Measurements from ENCODE around the gene PHEX.

PHEX gene

DNA sequence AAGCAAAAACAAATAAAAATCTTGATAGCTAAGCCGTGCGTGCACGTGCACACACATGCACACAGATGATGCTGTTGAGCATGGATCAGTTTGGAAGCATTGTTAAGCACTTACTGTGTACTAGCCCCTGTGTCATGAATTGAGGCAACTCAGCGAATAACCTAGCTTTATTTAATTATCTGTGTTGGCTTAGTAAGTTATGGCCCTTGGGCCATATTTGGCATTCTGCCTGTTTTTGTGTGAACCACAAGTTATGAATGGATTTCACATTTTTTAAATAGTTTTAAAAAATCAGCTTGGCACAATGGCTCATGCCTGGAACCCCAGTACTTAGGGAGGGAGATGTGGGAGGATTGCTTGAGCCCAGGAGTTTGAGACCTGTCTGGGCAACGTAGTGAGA, 126.9 kb downstream of the PHEX start:
- DNase-seq = no peak

DNA sequence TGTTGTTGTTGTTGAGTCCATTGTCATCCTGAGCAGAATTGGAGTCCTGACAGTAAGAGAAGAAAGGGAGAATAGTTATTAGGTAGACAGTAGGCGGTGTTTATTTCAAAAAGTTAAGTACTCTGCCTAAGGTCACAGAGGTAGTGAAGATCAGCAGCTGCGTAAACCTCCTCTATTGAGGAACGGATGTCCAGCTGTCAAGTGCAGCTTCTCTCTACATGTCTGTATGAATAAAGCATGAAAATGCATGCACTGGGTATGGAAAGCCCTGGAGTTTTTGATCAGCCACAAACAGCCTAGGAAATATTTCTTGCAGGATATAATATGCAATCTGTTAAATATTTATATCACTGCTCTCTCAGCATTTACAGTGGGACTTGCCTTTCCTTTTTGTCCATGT, 131.2 kb downstream of the PHEX start:
- no peak for DNase-seq

DNA sequence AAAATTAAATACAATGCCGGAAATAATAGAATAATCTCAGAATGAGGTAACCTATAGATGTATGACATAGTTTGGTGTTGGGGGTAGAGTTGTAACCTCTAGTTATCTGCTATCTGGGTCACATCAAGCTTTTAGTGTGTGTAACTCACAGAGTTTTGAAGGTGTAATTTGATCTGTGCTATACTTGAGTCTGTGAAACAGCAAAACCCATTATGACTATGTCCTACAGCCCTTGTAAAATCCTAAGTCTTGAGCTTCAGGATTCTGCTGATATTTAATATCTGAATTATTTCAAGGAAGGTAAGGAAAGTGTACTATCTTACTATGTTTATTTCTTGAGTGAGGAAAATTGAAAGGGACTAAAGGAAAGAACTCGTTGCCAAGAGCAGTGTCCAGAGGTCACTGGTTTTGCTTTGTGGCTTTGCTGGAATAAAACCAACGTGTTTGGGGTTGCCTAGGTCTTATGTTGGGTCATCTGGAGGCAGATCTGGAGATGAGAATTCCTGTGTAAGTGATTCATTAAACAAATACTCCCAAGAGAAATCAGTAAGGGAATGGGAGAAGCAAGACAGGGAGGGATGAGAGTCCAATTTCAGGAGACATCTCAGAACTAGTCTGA, 132.8 kb downstream of the PHEX start:
- no peak for DNase-seq

DNA sequence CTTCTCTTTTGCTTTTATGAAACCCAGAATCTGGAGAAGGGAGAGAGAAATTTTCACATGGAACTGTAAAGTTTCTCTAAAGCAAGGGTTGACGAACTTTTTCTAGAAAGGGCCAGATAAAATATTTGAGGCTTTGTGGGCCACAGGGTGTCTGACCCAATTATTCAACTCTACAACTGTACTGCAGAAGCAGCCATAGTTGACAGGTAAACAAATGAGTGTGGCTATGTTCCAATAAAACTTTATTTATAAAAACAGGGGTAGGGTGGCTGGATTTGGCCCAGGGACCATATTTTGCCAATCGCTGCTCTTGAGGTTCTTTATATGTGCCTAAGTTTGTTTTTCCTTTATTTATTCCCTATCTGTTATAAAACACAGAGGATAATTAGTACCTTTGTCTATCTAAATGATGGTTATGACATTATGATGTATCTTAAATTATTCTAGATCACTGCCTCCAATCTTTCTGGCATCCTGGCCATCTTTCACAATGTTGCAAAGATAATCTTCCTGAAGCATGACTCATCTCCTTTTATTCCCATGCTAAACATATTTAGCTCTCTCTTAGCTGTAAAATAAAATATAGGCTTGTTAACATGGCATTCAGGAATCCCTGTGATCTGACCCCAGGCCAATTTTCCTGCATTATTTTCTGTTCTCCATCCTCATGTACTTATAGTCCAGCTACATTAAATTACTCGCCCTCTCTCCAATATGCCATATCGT, 133.8 kb downstream of the PHEX start:
- no peak for DNase-seq

DNA sequence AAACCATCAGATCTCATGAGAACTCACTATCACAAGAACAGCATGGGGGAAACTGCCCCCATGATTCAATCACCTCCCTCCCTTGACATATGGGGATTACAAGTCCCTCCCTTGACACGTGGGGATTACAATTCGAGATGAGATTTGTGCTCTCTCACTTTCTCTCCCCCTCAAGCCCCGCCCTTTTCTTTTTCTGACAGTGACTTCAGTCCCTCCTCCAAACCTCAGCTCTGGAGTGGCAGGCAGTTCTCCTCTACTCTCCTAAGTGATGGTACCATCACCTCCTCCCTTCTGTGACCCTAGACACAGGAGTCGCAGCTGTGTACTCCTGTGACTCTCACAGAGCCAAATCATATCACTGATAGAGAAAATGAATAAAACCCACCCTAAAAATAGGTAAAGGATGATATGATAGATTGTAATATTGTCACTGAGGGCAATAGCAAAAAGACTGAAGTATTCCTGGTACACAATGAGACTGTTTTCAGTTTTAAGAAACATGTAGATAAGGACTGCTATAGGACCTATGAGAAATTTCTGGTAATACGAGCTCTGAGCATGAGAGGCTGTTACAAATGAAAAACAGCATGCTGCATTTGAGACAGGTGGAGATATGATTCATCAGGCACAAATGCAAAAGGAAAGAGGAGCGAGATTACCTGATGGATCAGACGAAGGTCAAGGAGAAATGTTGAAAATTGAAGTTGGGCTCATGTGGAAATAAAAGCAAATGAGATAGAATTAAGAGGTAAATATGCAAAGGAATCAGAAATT, 139.3 kb downstream of the PHEX start:
- no peak for DNase-seq

DNA sequence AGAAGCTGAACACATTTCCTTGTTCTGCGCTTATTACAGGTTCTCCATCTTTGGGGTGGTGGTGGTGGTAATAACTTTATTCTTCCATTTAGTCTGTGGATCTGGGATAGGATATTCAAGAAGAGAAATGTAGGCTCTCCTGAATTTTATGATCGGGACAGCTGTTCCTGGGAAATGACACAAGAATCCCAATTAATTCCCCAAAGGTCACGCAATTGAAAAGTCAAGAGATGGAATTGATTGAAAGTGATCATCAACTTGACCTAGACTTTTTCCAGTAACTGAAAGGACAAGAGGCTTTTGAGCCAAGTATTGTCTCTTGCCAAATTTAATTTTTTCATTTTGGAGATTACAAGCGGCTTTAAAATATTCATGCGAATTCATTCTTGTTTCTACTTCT, 141.8 kb downstream of the PHEX start:
- no peak for DNase-seq

DNA sequence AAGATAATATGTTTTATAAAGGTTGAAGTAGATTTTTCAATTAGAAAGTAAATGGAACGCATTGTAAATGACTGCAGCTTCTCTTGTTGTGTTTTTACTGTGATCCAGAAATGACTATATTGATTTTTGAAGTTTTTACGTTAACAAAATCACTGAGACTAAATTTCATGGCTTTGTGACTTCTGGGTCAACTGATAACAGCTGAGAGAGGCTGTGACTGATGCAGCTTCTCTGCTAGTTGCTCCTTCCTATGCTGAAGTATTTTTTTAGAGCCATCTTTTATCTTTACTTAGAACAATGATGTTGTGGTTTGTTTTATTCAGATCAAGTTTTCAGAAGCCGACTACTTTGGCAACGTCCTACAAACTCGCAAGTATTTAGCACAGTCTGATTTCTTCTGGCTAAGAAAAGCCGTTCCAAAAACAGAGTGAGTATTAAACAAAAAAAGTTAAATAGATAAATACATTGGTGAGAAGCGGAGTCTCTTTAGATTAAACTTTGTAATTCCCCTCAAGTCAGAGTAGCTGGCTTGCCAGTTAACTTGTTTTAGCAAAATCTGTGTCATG, 145.9 kb downstream of the PHEX start:
- DNase-seq = no peak

DNA sequence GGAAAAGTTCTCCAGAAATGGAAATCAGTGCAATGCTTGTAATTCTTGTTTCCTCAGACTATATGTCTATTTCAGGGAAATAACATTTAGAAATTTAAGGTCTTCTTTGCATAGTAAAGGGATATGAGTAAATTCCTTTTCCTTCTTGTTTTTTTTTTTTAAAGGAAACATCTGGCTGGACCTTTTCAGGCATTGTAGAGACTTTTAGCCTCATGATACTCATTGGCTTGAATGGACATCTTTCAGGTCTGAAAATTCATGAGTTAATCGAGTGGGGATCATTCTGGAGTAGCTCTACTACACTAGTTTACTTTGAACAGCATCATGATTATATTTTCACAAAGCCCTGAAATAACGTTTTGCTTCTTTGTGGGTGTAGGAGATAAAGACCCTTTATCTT, 152.0 kb downstream of the PHEX start:
- DNase-seq = no peak

DNA sequence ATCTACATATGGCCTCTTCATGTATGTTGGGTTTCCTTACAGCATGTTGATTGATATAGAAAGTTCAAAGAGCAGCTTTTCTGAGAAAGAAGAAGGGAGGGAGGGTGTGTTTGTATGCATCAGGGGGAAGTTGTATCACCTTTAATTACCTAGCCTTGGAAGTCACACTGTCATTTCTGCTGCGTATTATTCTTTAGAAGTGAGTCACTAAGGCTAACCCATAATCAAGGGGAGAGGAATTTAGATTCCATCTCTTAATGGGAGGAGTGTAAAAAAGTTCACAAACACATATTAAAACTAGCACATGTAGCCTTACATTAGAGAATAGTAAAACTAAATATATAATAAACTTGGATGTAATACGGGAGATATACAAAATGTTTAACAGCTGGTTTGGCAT, 154.0 kb downstream of the PHEX start:
- no peak for DNase-seq

DNA sequence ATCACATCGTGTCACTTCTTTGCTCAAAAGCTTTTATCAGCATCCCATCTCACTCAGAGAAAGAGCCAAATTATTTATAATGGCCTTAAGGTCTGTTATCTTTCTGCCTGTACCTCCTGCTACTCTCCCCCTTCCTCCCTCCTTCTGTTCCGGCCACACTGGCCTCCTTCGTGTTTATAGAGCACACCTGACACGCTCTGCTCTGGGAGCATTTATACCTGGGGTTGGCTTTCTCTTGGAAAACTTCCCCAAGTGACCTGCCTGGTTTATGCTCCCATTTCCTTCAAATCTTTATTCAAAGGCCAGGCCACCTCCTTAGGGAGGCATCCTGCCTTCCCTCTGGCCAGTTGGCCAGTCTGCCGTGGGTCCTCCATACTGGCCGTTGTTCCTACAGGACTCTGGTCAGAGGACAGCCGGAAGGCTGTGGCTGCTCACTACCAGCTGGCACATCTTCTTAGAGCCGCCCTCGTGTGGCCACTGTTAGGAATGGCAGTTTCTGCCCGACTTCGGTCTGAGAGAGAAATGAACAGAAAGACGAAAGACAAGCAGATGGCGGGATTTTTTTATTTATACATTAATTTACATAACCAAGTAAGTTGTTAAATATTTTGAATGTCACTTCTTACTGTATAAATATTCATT, 160.4 kb downstream of the PHEX start:
- peak; percentile 53 to 59 for DNase-seq

DNA sequence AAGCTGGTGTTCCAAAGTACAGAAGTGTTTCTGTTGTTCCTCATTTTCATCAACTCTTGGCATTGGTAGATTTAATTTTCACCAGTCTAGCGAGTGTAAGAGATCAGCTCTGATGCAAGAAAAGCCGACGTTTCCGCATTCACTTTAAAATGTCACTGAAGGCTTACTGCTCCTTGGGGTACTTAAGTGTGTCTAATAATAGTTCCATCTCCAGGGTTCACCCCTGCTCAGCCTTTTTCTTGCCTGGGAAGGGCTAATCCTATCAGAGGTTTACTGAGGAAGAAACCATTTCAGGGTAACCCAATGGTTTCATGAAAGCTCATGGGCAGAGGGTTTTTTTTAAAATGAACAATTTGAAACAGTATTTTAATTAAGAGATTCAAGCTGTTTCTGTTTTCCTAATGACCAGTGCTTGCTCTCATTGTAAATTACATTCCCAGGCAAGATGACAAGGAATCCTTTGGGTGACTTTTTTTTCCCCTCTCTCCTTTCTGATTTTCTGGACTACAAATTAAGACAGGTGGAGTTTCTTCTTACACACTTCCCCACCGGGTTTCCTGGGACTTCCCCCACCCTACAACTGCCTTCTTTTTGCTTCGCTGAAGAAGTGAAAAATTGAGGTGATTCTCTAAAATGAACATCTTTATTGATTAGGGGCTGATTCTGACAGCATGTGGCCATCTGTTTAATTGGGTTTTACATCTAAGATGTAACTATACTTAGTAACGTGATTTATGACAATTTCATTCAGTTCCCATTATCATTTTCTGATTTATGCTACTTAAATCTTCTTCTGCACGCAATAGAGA, 161.9 kb downstream of the PHEX start:
- no peak for DNase-seq

DNA sequence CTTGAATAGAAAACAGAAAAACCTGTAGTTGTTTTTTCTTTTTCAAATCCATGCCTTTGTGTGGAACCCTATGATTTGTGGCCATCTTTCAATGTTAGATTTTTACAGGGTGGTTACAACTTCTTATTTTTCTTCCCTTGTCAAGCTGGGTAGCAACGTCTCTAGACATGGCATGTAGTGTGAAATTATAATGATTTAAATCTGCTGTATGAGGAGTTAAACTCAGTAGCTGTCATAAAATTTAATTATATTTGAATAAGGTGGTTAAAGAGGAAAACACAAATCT, 162.5 kb downstream of the PHEX start:
- DNase-seq = no peak

DNA sequence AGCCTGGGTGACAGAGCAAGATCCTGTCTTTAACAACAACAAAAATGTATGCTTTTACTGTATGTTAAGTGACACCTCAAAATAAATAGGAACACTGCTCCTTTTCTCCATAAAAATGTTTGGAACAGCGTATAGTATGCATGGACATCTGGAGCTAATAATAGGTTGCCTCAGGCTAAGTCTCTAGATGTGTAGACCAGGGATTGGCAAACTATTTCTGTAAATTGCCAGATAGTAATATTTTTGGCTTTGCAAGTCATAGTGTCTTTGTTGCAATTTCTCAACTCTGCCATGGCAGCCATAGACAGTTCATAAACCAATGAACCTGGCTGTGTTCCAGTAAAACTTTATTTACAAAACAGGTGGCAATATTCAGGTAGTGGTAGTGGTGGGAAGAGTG, 164.0 kb downstream of the PHEX start:
- DNase-seq = no peak

DNA sequence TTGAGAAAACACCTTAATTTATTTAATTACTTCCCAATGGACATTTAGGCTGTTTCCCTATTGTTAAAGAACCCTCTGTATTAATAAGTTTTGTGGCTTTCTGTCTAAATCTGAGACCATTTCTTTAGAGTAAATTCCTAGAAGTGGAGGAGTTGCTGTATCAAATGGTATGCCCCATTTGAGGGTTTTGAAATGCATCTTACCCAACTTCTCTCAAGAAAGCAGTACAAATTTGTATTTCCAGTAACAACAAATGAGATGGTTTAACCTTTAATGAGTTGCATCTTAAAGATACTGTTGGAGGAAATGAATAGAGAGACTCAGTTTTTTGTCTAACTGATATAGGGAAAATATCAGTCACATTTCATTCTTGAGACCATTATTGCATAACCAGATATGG, 170.1 kb downstream of the PHEX start:
- no peak for DNase-seq

DNA sequence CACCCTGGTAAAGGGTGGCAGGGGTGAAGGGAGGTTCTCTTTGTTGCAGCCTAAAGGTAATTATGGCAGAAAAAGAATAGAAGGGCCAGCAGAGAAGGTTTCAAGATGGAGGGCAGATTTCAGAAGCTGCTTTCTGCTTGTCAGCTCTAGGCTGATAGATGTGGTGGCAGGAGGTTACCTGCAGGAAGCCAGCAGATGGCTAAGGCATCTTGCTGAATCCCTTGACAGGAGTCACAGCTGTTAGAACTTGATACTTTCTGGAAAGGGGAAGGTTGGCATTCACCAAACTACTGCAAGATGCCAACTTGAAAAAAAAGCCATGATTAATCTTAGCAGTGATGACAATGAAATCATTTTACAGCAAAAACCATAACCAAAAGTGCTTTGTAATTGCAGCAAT, 171.1 kb downstream of the PHEX start:
- no peak for DNase-seq

DNA sequence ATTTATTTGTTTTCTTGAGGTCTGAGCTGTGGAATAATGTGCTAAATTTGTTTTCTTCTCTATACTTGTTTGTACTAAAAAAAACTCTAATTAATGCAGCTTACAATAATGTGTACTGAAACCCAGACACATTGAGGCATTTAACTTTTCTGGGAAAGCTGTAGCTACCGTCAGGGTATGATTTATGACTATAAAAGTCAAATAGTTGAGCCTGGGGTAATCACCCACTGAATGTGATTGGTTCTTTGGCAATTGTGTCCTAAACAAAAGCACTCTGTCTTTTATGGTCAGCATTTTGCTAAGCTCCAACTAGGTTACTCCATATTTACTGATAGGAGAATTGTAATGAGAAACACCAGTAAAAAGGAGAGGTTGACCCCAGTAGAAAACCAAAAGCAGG, 174.7 kb downstream of the PHEX start:
- DNase-seq = no peak

DNA sequence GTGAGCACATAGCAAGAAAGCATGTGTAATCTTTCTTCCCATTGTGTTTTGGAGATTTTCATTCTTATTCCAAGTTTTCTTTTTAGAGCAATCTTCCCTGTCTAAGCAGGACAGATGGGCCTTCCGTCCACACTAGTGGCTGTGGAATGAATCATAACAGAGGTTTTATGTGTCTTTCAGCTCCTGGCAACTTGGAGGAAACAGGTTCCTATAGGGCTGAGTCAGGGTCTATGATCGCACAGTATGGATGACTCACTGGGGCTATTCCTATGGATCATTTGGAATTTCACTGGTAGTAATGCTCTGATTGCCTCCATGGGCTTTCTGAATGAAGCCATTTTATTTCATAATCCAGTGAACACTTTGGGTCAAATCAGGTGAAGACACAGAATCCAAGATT, 188.8 kb downstream of the PHEX start:
- DNase-seq = no peak

DNA sequence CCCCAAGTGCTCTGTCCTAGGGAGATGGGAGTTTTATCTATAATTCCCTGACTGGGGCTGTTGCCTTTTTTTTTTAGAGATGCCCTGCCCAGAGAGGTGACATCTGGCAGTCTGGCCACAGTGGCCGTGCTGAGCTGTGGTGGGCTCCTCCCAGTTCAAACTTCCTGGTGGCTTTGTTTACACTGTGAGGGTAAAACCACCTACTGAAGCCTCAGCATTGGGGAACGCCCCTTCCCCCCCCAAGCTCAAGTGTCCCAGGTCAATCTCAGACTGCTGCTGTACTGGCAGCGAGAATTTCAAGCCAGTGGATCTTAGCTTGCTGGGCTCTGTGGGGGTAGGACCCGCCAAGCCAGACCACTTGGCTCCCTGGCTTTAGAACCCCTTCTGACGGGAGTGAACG, 202.3 kb downstream of the PHEX start:
- no peak for DNase-seq

DNA sequence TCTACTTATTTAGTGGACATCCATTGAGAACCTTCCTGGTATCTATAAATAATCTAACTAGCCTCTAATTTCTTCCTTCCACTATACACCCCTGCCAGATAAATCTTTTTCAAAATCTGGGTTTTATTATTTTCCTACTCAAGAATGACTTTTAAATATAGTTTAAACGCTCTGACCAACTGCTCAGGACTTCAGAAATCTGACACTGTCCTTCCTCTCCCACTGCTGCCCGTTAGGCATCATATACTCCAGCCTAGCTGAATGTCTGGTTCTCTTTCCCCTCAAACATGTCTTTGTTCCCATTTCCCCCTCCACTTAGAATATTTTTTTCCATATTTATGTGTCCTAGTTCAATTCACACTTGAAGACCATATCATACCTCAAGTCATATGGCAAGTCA, 205.4 kb downstream of the PHEX start:
- DNase-seq = no peak

DNA sequence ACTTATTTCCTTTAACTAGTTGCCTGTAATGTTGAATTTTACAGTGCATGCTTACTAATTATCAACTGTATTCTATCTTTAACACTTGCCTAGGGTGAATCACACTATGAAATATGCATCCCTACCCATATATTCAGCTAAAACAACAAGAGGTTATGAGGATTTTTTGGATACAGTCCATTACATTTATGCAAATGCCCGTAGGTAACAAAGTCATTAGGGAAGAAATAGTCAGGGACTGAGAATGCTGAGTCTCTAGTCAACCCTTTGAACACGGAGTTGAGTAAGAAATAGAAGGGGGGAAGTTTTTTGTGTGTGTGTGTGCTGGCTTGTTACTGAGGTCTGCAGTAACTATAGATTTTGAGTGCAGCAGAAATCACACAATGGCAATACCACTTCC, 214.5 kb downstream of the PHEX start:
- no peak for DNase-seq

DNA sequence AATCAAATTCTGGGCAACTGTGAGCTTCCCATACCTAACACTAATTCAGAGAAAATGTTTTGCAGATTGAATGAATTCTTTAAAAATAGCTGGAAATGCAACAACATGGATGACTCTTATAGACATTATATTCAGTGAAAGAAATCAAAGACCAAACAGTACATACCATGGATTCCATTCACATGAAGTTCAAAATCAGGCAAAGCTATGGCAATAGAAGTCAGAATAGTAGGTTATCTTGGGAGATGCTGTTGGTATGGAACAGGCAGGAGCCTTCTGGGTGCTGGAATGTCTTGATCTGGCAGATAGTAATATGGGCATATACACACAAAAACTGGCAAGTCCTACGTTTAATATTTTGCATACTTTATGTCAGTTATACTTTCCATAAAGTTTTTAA, 215.0 kb downstream of the PHEX start:
- DNase-seq = no peak

DNA sequence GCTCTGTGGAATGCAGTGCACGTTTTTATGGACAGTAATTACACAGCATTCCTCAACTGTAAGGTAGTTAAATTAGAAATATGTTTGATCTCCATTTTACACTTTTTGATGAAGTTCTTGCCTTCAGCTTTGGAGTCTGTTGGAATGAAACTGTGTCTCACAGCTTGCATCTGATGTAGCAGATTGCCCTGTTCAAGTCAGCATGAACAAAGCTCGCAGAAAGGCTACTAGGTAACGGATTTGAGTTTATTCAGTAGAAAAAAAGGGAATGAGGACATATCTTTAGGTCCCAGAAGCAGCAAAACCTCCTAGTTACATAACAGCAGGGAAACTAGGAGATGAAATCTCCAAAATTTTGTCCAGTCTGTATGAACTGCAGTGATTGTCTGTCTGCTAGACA, 216.3 kb downstream of the PHEX start:
- no peak for DNase-seq

DNA sequence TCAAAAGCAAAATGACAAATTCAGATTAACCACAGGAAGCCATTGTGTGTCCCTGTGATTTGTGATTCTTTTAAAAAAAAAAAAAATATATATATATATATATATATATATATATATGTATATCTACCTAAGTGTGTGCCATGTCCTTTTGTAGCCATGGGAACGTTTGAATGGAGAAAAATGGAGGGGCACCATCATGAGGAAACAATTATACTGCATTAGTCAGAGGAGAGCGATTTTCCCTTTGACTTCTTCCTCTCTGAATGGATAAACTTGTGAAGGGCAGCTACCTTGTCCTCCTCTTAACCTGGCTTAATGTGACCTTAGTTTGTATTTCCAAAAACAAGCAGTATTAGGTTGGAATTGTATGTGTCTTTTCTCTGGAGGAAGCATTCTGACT, 217.2 kb downstream of the PHEX start:
- DNase-seq = no peak

Measured in stimulated activated CD4-positive, alpha-beta T cell treated with anti-CD3 and anti-CD28 coated beads, Interleukin-2, amount 100 ng/mL, for 24 hours (primary cell).